Muscle of leg (tissue), 16 donors: ENCODE data around the gene PSMF1. TPM values are rescaled to one million over a fixed set of nuclear protein-coding genes. Genes with fewer than 3 reads are reported as not detected.

Source experiments
- DNase-seq: peaks from one replicate; pipeline ENCODE4 v3.0.0; 2013
- H3K27ac ChIP-seq: one replicate; pipeline ENCODE4 v1.5.1; 2013; ENCODE audit warnings: mild to moderate bottlenecking, low read length, control low read depth
- H3K27me3 ChIP-seq: one replicate; pipeline ENCODE4 v1.6.1; 2013; ENCODE audit warnings: low read length; ENCODE audit not compliant: control insufficient read depth, insufficient read depth
- H3K36me3 ChIP-seq: one replicate; pipeline ENCODE4 v1.6.1; 2013; ENCODE audit warnings: low read length; ENCODE audit not compliant: control insufficient read depth, insufficient read depth
- H3K4me1 ChIP-seq: one replicate; pipeline ENCODE4 v1.6.1; 2013; ENCODE audit warnings: low read length; ENCODE audit not compliant: control insufficient read depth, insufficient read depth
- H3K4me3 ChIP-seq: one replicate; pipeline ENCODE4 v1.5.1; 2013; ENCODE audit warnings: low read length, control low read depth
- H3K9me3 ChIP-seq: replicated peaks from 2 replicates; pipeline ENCODE4 v1.6.1; 2013; ENCODE audit warnings: low read depth, low read length; ENCODE audit not compliant: control insufficient read depth
- WGBS: methylation state at CpG from one replicate; pipeline ENCODE4 v1.1.5; 2013; ENCODE audit warnings: missing lambda C conversion rate; ENCODE audit not compliant: insufficient coverage; 5-methylcytosine and 5-hydroxymethylcytosine counted together
- long read RNA-seq, 11 donors: transcript quantifications; one replicate each; lab custom pipeline, GENCODE V29; 2026
- polyA plus RNA-seq, 8 donors: library from polyadenylated mRNA; unstranded; fragments of 120-200 nt; gene quantifications; one replicate each; pipeline versions ENCODE4 v1.2.1 to v1.2.3, GENCODE V29; 2013; ENCODE audit warnings: inconsistent platforms in 1 of 8, low replicate concordance in 1 of 8; ENCODE audit not compliant: insufficient read length in 8 of 8, insufficient read depth in 1 of 8
- total RNA-seq: library from RNA; stranded (reverse); fragments of 120-200 nt; gene quantifications from one replicate; pipeline ENCODE4 v1.2.4, GENCODE V29; 2013

PSMF1 gene
- 25.3 TPM for total RNA-seq
- 100 to 1,000 TPM in 4 of 8 donors, 10 to 100 TPM in 4; 93.7 to 117 (median 99.7) TPM for polyA plus RNA-seq
- long read RNA-seq, donor 1, full-length matches to known transcripts = 21 of 21 reads
- long read RNA-seq, donor 1, partial matches to known transcripts = 0 of 21 reads
- long read RNA-seq, donor 1, other reads (novel, unspliced or antisense) = 0 of 21 reads
- long read RNA-seq, donor 2, full-length matches to known transcripts = 4 of 4 reads
- long read RNA-seq, donor 2, partial matches to known transcripts = 0 of 4 reads
- long read RNA-seq, donor 2, other reads (novel, unspliced or antisense) = 0 of 4 reads
- long read RNA-seq, donor 3, full-length matches to known transcripts = 29 of 36 reads
- long read RNA-seq, donor 3, partial matches to known transcripts = 7 of 36 reads
- long read RNA-seq, donor 3, other reads (novel, unspliced or antisense) = 0 of 36 reads
- long read RNA-seq, donor 4, full-length matches to known transcripts = 29 of 40 reads
- long read RNA-seq, donor 4, partial matches to known transcripts = 11 of 40 reads
- long read RNA-seq, donor 4, other reads (novel, unspliced or antisense) = 0 of 40 reads
- long read RNA-seq, donor 5, full-length matches to known transcripts = 60 of 111 reads
- long read RNA-seq, donor 5, partial matches to known transcripts = 51 of 111 reads
- long read RNA-seq, donor 5, other reads (novel, unspliced or antisense) = 0 of 111 reads
- long read RNA-seq, donor 6, full-length matches to known transcripts = 56 of 80 reads
- long read RNA-seq, donor 6, partial matches to known transcripts = 24 of 80 reads
- long read RNA-seq, donor 6, other reads (novel, unspliced or antisense) = 0 of 80 reads
- long read RNA-seq, donor 7, full-length matches to known transcripts = 36 of 36 reads
- long read RNA-seq, donor 7, partial matches to known transcripts = 0 of 36 reads
- long read RNA-seq, donor 7, other reads (novel, unspliced or antisense) = 0 of 36 reads
- long read RNA-seq, donor 8, full-length matches to known transcripts = 35 of 35 reads
- long read RNA-seq, donor 8, partial matches to known transcripts = 0 of 35 reads
- long read RNA-seq, donor 8, other reads (novel, unspliced or antisense) = 0 of 35 reads
- long read RNA-seq, donor 9, full-length matches to known transcripts = 32 of 38 reads
- long read RNA-seq, donor 9, partial matches to known transcripts = 6 of 38 reads
- long read RNA-seq, donor 9, other reads (novel, unspliced or antisense) = 0 of 38 reads
- long read RNA-seq, donor 10, full-length matches to known transcripts = 46 of 67 reads
- long read RNA-seq, donor 10, partial matches to known transcripts = 21 of 67 reads
- long read RNA-seq, donor 10, other reads (novel, unspliced or antisense) = 0 of 67 reads
- long read RNA-seq, donor 11, full-length matches to known transcripts = 31 of 37 reads
- long read RNA-seq, donor 11, partial matches to known transcripts = 6 of 37 reads
- long read RNA-seq, donor 11, other reads (novel, unspliced or antisense) = 0 of 37 reads

- Histone ChIP-seq H3K27ac (no peak within 1 kb of the TSS), H3K36me3 (peaks cover 11% of the 10 kb centered on the region), H3K27me3 (no peaks in the 10 kb centered on the region), H3K9me3 (no peaks in the 10 kb centered on the region), H3K4me1 (peaks cover 31% of the 10 kb centered on the region), H3K4me3 (peak within 1 kb of the TSS; percentile 100)
- DNase-seq = peak; percentile 96
- under 1% methylated on average over 58 of the region's 62 CpGs for WGBS
Measured at GRCh38 chr20:1118336-1119127, at the start of gene PSMF1. PSMF1 (plus strand) TSS chr20:1118602; CDS start chr20:1118774, 172 bp downstream.

- Histone ChIP-seq H3K36me3 (no peaks in the 10 kb centered on the region), H3K9me3 (peaks cover 2% of the 10 kb centered on the region), H3K27ac (no peak overlapping the region), H3K4me3 (no peak overlapping the region), H3K4me1 (no peaks in the 10 kb centered on the region), H3K27me3 (no peaks in the 10 kb centered on the region)
- DNase-seq = no peak
- no CpG with 5 or more reads among the region's 2 CpGs for WGBS
Measured at GRCh38 chr20:1072258-1072657, 46.1 kb upstream of the PSMF1 start.

GRCh38 chr20:1075616-1076015, 42.8 kb upstream of the PSMF1 start:
- no peaks in the 10 kb centered on the region for H3K27me3 ChIP-seq
- no peak overlapping the region for H3K4me3 ChIP-seq
- peaks cover 2% of the 10 kb centered on the region for H3K9me3 ChIP-seq
- no peaks in the 10 kb centered on the region for H3K4me1 ChIP-seq
- no peak for DNase-seq
- H3K36me3 ChIP-seq = no peaks in the 10 kb centered on the region
- H3K27ac ChIP-seq = no peak overlapping the region
- WGBS = 29% methylated on average over 1 of the region's 3 CpGs

GRCh38 chr20:1081891-1082290, 36.5 kb upstream of the PSMF1 start:
- whole genome bisulfite sequencing = 95% methylated on average over 4 of the region's 4 CpGs
- Histone ChIP-seq H3K36me3 (no peaks in the 10 kb centered on the region), H3K27ac (no peak overlapping the region), H3K27me3 (no peaks in the 10 kb centered on the region), H3K4me1 (no peaks in the 10 kb centered on the region), H3K4me3 (no peak overlapping the region), H3K9me3 (peaks cover 3% of the 10 kb centered on the region)
- DNase-seq = no peak

GRCh38 chr20:1083431-1084080, 34.8 kb upstream of the PSMF1 start:
- Histone ChIP-seq H3K36me3 (no peaks in the 10 kb centered on the region), H3K4me3 (no peak overlapping the region), H3K27ac (no peak overlapping the region), H3K9me3 (peaks cover 3% of the 10 kb centered on the region), H3K27me3 (no peaks in the 10 kb centered on the region), H3K4me1 (peaks cover 4% of the 10 kb centered on the region)
- 74% methylated on average over 3 of the region's 5 CpGs for WGBS
- no peak for DNase-seq

GRCh38 chr20:1085492-1086276, 32.7 kb upstream of the PSMF1 start:
- Histone ChIP-seq H3K36me3 (no peaks in the 10 kb centered on the region), H3K4me3 (no peak overlapping the region), H3K9me3 (peaks cover 6% of the 10 kb centered on the region), H3K4me1 (peaks cover 13% of the 10 kb centered on the region), H3K27ac (no peak overlapping the region), H3K27me3 (no peaks in the 10 kb centered on the region)
- no peak for DNase-seq
- WGBS = no CpG with 5 or more reads among the region's 6 CpGs

- no peak overlapping the region for H3K4me3 ChIP-seq
- H3K36me3 ChIP-seq = no peaks in the 10 kb centered on the region
- no CpG with 5 or more reads among the region's 5 CpGs for WGBS
- peaks cover 13% of the 10 kb centered on the region for H3K4me1 ChIP-seq
- H3K9me3 ChIP-seq = peaks cover 6% of the 10 kb centered on the region
- H3K27me3 ChIP-seq = no peaks in the 10 kb centered on the region
- no peak for DNase-seq
- H3K27ac ChIP-seq = no peak overlapping the region
Measured at GRCh38 chr20:1086277-1087213, 31.9 kb upstream of the PSMF1 start.
